HepG2 (cell line): ENCODE measurements around the gene ZNF326. TPM values are rescaled to one million over a fixed set of nuclear protein-coding genes. Genes with fewer than 3 reads are reported as not detected.
A peak's percentile ranks its signal among the peaks of the same experiment; 100 is the strongest.

ENCODE experiments used
- BORCS8-MEF2B ChIP-seq: sonication (generic); formaldehyde crosslinking; IDR thresholded peaks from 2 replicates; pipeline ENCODE4 v1.8.0; 2022; ENCODE audit warnings: mild to moderate bottlenecking, missing genetic modification reagents
- FOXJ3 ChIP-seq: sonication (generic); formaldehyde crosslinking; IDR thresholded peaks from 2 replicates; pipeline ENCODE4 v1.4.0; 2020; ENCODE audit warnings: missing genetic modification reagents, mild to moderate bottlenecking, borderline replicate concordance
- KDM3A ChIP-seq: IDR thresholded peaks from 2 replicates; pipeline ENCODE4 v1.6.1; 2018; ENCODE audit warnings: low read depth, missing compliant biosample characterization
- NFRKB ChIP-seq: fragments of 450-650 bp; IDR thresholded peaks from 2 replicates; pipeline ENCODE4 v1.6.1; 2017
- SP140L ChIP-seq: sonication (generic); formaldehyde crosslinking; IDR thresholded peaks from 2 replicates; pipeline ENCODE4 v1.4.0; 2020; ENCODE audit warnings: missing genetic modification reagents, borderline replicate concordance
- TEAD3 ChIP-seq: optimal IDR thresholded peaks from 2 replicates; pipeline ENCODE3; 2016; ENCODE audit warnings: borderline replicate concordance
- ZBTB7B ChIP-seq: sonication (generic); formaldehyde crosslinking; IDR thresholded peaks from 2 replicates; pipeline ENCODE4 v1.4.0; 2020; ENCODE audit warnings: missing genetic modification reagents
- ZKSCAN8 ChIP-seq: IDR thresholded peaks from 2 replicates; pipeline ENCODE4 v1.6.1; 2016; ENCODE audit warnings: borderline replicate concordance, missing genetic modification reagents, missing compliant biosample characterization
- ZNF430 ChIP-seq: sonication (generic); formaldehyde crosslinking; IDR thresholded peaks from 2 replicates; pipeline ENCODE4 v1.9.0; 2021; ENCODE audit warnings: mild to moderate bottlenecking, missing genetic modification reagents
- ZNF496 ChIP-seq: sonication (generic); formaldehyde crosslinking; IDR thresholded peaks from 2 replicates; pipeline ENCODE4 v1.8.1; 2023; ENCODE audit warnings: mild to moderate bottlenecking, moderate library complexity, missing genetic modification reagents; ENCODE audit not compliant: insufficient replicate concordance
- ZNF563 ChIP-seq: sonication (generic); formaldehyde crosslinking; IDR thresholded peaks from 2 replicates; pipeline ENCODE4 v1.8.0; 2022; ENCODE audit warnings: mild to moderate bottlenecking, moderate library complexity, missing genetic modification reagents
- ZNF564 ChIP-seq: sonication (generic); formaldehyde crosslinking; IDR thresholded peaks from 2 replicates; pipeline ENCODE4 v1.8.1; 2023; ENCODE audit warnings: mild to moderate bottlenecking, missing genetic modification reagents
- ZNF777 ChIP-seq: sonication (generic); formaldehyde crosslinking; IDR thresholded peaks from 2 replicates; pipeline ENCODE4 v1.4.0; 2020; ENCODE audit warnings: missing genetic modification reagents
- polyA plus RNA-seq, 8 experiments: library from polyadenylated mRNA; depleted of rRNA in 3 of 8; stranded (reverse) in 7 of 8; unstranded in 1 of 8; fragments of >200 nt; fragmentation: Illumina TruSeq in 4 of 8; extraction: Trizol in 4 of 8; gene quantifications; 2 replicates each; pipeline versions ENCODE4 v1.2.1 to v1.2.3, GENCODE V29; 2011 to 2016; ENCODE audit warnings: low read depth in 4 of 8, missing spikeins in 1 of 8, mixed read lengths in 1 of 8; ENCODE audit not compliant: insufficient read depth in 1 of 8
- total RNA-seq, 5 experiments: library from RNA; depleted of rRNA; stranded (reverse); fragments of >200 nt; fragmentation: Illumina TruSeq; extraction: Trizol; gene quantifications; 2 replicates each; pipeline ENCODE4 v1.2.3, GENCODE V29; 2016; ENCODE audit warnings: low read depth in 1 of 5
- TF ChIP-seq, protein P1 (sequence below): sonication (generic); formaldehyde crosslinking; IDR thresholded peaks from 2 replicates; pipeline ENCODE4; 2020; ENCODE audit warnings: missing genetic modification reagents, mild to moderate bottlenecking, borderline replicate concordance
- TF ChIP-seq, protein P2 (sequence below), 2 experiments: fragments of 450-650 bp in 1 of 2; sonication (generic) in 1 of 2; formaldehyde crosslinking in 1 of 2; IDR thresholded peaks; 2 replicates each; pipeline versions ENCODE4 v1.6.1 to v1.8.0; 2016 to 2022; ENCODE audit warnings: antibody characterized with exemption in 1 of 2, mild to moderate bottlenecking in 1 of 2, missing genetic modification reagents in 1 of 2
- TF ChIP-seq, protein P3 (sequence below): sonication (generic); formaldehyde crosslinking; IDR thresholded peaks from 2 replicates; pipeline ENCODE4 v1.5.1; 2020; ENCODE audit warnings: mild to moderate bottlenecking, missing genetic modification reagents, moderate library complexity

The ZNF326 gene
- total and polyA plus RNA-seq, 2 of the 13 experiments (the other 11 are each of a cell fraction or from before 2014, with no cell fraction given): 6.3 to 16.4 TPM

- TF ChIP-seq KDM3A (CRISPR knock-in tag) (peak; percentile 73), NFRKB (no peak), BORCS8-MEF2B (peak; percentile 92), ZNF564 (CRISPR knock-in tag) (no peak), ZNF430 (CRISPR knock-in tag) (0 out of 2 replicates have a peak, but pooled peaks have one; percentile 71), SP140L (CRISPR knock-in tag) (no peak), TEAD3 (CRISPR knock-in tag) (peak; percentile 45), ZNF496 (CRISPR knock-in tag) (no peak), ZKSCAN8 (0 out of 2 replicates have a peak, but pooled peaks have one; percentile 27), ZBTB7B (CRISPR knock-in tag) (peak; percentile 54), ZNF563 (peak; percentile 89), ZNF777 (peak; percentile 94), FOXJ3 (CRISPR knock-in tag) (no peak)
- TF ChIP-seq, protein P1, sequence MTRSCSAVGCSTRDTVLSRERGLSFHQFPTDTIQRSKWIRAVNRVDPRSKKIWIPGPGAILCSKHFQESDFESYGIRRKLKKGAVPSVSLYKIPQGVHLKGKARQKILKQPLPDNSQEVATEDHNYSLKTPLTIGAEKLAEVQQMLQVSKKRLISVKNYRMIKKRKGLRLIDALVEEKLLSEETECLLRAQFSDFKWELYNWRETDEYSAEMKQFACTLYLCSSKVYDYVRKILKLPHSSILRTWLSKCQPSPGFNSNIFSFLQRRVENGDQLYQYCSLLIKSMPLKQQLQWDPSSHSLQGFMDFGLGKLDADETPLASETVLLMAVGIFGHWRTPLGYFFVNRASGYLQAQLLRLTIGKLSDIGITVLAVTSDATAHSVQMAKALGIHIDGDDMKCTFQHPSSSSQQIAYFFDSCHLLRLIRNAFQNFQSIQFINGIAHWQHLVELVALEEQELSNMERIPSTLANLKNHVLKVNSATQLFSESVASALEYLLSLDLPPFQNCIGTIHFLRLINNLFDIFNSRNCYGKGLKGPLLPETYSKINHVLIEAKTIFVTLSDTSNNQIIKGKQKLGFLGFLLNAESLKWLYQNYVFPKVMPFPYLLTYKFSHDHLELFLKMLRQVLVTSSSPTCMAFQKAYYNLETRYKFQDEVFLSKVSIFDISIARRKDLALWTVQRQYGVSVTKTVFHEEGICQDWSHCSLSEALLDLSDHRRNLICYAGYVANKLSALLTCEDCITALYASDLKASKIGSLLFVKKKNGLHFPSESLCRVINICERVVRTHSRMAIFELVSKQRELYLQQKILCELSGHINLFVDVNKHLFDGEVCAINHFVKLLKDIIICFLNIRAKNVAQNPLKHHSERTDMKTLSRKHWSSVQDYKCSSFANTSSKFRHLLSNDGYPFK (CRISPR knock-in tag): 0 out of 2 replicates have a peak, but pooled peaks have one; percentile 16
- TF ChIP-seq, protein P2, sequence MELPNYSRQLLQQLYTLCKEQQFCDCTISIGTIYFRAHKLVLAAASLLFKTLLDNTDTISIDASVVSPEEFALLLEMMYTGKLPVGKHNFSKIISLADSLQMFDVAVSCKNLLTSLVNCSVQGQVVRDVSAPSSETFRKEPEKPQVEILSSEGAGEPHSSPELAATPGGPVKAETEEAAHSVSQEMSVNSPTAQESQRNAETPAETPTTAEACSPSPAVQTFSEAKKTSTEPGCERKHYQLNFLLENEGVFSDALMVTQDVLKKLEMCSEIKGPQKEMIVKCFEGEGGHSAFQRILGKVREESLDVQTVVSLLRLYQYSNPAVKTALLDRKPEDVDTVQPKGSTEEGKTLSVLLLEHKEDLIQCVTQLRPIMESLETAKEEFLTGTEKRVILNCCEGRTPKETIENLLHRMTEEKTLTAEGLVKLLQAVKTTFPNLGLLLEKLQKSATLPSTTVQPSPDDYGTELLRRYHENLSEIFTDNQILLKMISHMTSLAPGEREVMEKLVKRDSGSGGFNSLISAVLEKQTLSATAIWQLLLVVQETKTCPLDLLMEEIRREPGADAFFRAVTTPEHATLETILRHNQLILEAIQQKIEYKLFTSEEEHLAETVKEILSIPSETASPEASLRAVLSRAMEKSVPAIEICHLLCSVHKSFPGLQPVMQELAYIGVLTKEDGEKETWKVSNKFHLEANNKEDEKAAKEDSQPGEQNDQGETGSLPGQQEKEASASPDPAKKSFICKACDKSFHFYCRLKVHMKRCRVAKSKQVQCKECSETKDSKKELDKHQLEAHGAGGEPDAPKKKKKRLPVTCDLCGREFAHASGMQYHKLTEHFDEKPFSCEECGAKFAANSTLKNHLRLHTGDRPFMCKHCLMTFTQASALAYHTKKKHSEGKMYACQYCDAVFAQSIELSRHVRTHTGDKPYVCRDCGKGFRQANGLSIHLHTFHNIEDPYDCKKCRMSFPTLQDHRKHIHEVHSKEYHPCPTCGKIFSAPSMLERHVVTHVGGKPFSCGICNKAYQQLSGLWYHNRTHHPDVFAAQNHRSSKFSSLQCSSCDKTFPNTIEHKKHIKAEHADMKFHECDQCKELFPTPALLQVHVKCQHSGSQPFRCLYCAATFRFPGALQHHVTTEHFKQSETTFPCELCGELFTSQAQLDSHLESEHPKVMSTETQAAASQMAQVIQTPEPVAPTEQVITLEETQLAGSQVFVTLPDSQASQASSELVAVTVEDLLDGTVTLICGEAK (IDR thresholded peaks at IDR 0.05): no peak
- TF ChIP-seq, protein P2 (CRISPR knock-in tag; IDR thresholded peaks at IDR 0.05): peak; percentile 82; the same call in 1 of the 2 replicates
- TF ChIP-seq, protein P3, sequence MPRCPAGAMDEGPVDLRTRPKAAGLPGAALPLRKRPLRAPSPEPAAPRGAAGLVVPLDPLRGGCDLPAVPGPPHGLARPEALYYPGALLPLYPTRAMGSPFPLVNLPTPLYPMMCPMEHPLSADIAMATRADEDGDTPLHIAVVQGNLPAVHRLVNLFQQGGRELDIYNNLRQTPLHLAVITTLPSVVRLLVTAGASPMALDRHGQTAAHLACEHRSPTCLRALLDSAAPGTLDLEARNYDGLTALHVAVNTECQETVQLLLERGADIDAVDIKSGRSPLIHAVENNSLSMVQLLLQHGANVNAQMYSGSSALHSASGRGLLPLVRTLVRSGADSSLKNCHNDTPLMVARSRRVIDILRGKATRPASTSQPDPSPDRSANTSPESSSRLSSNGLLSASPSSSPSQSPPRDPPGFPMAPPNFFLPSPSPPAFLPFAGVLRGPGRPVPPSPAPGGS (CRISPR knock-in tag): peak; percentile 97
Measured at GRCh38 chr1:89994805-89995597, at the start of gene ZNF326 (continued).
